GM23338 (cell line): ENCODE data around the gene ESRRB. TPM values are rescaled to one million over a fixed set of nuclear protein-coding genes. Genes with fewer than 3 reads are reported as not detected.

Source experiments
- ATAC-seq: fragments of 200-7000 bp; cut with Tn5 transposase; 3 replicates; pipeline ENCODE4 v1.9.1; 2020
- DNase-seq: peaks from one replicate; pipeline ENCODE4 v3.0.0-alpha.2; 2015; ENCODE audit warnings: low spot score
- H2AFZ ChIP-seq: fragments of 200-600 bp; sonication (generic); 2 replicates; pipeline ENCODE4 v1.8.0; 2016; ENCODE audit warnings: antibody characterized with exemption, mild to moderate bottlenecking, moderate library complexity
- H3F3A ChIP-seq: fragments of 200-600 bp; sonication (generic); replicated peaks from 2 replicates; pipeline ENCODE4 v1.8.0; 2017; ENCODE audit warnings: antibody characterized with exemption, mixed run types, low read depth
- H3K27ac ChIP-seq: fragments of 200-600 bp; sonication (generic); 2 replicates; pipeline ENCODE4 v1.6.1; 2016; ENCODE audit warnings: low read depth
- H3K27me3 ChIP-seq: fragments of 200-600 bp; sonication (generic); 2 replicates; pipeline ENCODE4 v1.8.0; 2016; ENCODE audit warnings: mild to moderate bottlenecking, mixed run types, moderate library complexity; ENCODE audit not compliant: insufficient read depth
- H3K36me3 ChIP-seq: fragments of 200-600 bp; sonication (generic); 2 replicates; pipeline ENCODE4 v1.8.0; 2016; ENCODE audit warnings: mild to moderate bottlenecking; ENCODE audit not compliant: insufficient read depth
- H3K4me1 ChIP-seq: fragments of 200-600 bp; sonication (generic); 2 replicates; pipeline ENCODE4 v1.8.0; 2016; ENCODE audit warnings: mild to moderate bottlenecking, moderate library complexity; ENCODE audit not compliant: insufficient read depth
- H3K4me2 ChIP-seq: fragments of 200-600 bp; sonication (generic); 2 replicates; pipeline ENCODE4 v1.7.1; 2017; ENCODE audit warnings: mixed run types
- H3K4me3 ChIP-seq: fragments of 200-600 bp; sonication (generic); 2 replicates; pipeline ENCODE4 v1.6.1; 2016; ENCODE audit warnings: mixed run types
- H3K79me2 ChIP-seq: fragments of 200-600 bp; sonication (generic); replicated peaks from 2 replicates; pipeline ENCODE4 v1.8.0; 2017; ENCODE audit warnings: mild to moderate bottlenecking; ENCODE audit not compliant: insufficient read depth
- H3K9me2 ChIP-seq: fragments of 200-600 bp; sonication (generic); 2 replicates; pipeline ENCODE4 v1.8.0; 2017; ENCODE audit not compliant: insufficient read depth
- H4K20me1 ChIP-seq: fragments of 200-600 bp; sonication (generic); replicated peaks from 2 replicates; pipeline ENCODE4 v1.8.0; 2017; ENCODE audit warnings: mild to moderate bottlenecking; ENCODE audit not compliant: insufficient read depth
- H3K27ac Mint-ChIP-seq: 2 replicates; pipeline ENCODE4 v1.8.0; 2020; ENCODE audit warnings: inconsistent platforms, mild to moderate bottlenecking, moderate library complexity, mixed read lengths
- H3K27me3 Mint-ChIP-seq: 3 replicates; pipeline ENCODE4 v1.8.0; 2022; ENCODE audit warnings: low read depth, mild to moderate bottlenecking, moderate library complexity, mixed read lengths, inconsistent platforms; ENCODE audit not compliant: insufficient read depth, poor library complexity
- H3K36me3 Mint-ChIP-seq: 3 replicates; pipeline ENCODE4 v1.8.0; 2021; ENCODE audit warnings: low read depth, mild to moderate bottlenecking, inconsistent platforms, moderate library complexity, mixed read lengths
- H3K4me1 Mint-ChIP-seq: 3 replicates; pipeline ENCODE4 v1.8.0; 2020; ENCODE audit warnings: mild to moderate bottlenecking, inconsistent platforms, mixed read lengths
- H3K4me3 Mint-ChIP-seq: 3 replicates; pipeline ENCODE4 v1.8.0; 2021; ENCODE audit warnings: moderate library complexity, mild to moderate bottlenecking, inconsistent platforms, mixed read lengths
- H3K9me3 Mint-ChIP-seq: 3 replicates; pipeline ENCODE4 v1.8.0; 2020; ENCODE audit warnings: moderate library complexity, mild to moderate bottlenecking, inconsistent platforms, mixed read lengths
- CREB1 ChIP-seq: fragments of 250-450 bp; sonication (Bioruptor Pico); IDR thresholded peaks from 2 replicates; pipeline ENCODE4 v1.5.0; 2020; ENCODE audit warnings: low read depth, mild to moderate bottlenecking, moderate library complexity
- CTCF ChIP-seq, 2 experiments: fragments of 200-600 bp in 1 of 2; sonication (generic) in 1 of 2; conservative IDR thresholded peaks; 2 replicates each; pipeline versions ENCODE4 v1.5.1 to v1.6.1; 2016 to 2017; ENCODE audit warnings: antibody characterized with exemption in 2 of 2, low read depth in 2 of 2, mild to moderate bottlenecking in 2 of 2, moderate library complexity in 1 of 2
- ETS1 ChIP-seq: IDR thresholded peaks from 2 replicates; pipeline ENCODE4 v1.6.1; 2016; ENCODE audit warnings: antibody characterized with exemption
- POLR2AphosphoS5 ChIP-seq: IDR thresholded peaks from 2 replicates; pipeline ENCODE4 v1.6.1; 2016; ENCODE audit warnings: antibody characterized with exemption, low read depth
- REST ChIP-seq: IDR thresholded peaks from one replicate; pipeline ENCODE4 v1.6.1; 2018; ENCODE audit warnings: antibody characterized with exemption; ENCODE audit not compliant: unreplicated experiment
- polyA plus RNA-seq: library from polyadenylated mRNA; unstranded; fragments of >200 nt; fragmentation: Nextera tagmentation; extraction: Ambion mirVana; gene quantifications from 2 replicates; pipeline ENCODE4 v1.2.1, GENCODE V29; 2016
- total RNA-seq: library from RNA; depleted of rRNA; stranded (reverse); fragments of >200 nt; shearing (Covaris generic); gene quantifications from 2 replicates; pipeline ENCODE4 v1.2.3, GENCODE V29; 2014

The ESRRB gene
- total and polyA plus RNA-seq, 2 experiments from 2014 or later, result 0.31 to 0.52 TPM

GRCh38 chr14:76510181-76510580 is 134.2 kb downstream of the ESRRB start:
- Histone ChIP-seq H3K36me3 (no peaks in the 10 kb centered on the region), H3K27me3 (no peaks in the 10 kb centered on the region), H3F3A (no peaks in the 10 kb centered on the region), H3K4me2 (peak overlapping the region; percentile 48), H3K4me1 (peaks cover 11% of the 10 kb centered on the region; the same call in 1 of the 2 replicates), H4K20me1 (no peaks in the 10 kb centered on the region), H3K9me2 (no peaks in the 10 kb centered on the region), H3K27ac (no peak overlapping the region), H3K79me2 (no peaks in the 10 kb centered on the region), H3K4me3 (no peak overlapping the region), H2AFZ (0 out of 2 replicates have a peak overlapping the region, but pooled peaks have one; percentile 18)
- Mint-ChIP-seq H3K4me1 (peaks cover 10% of the 10 kb centered on the region), H3K36me3 (no peaks in the 10 kb centered on the region), H3K4me3 (no peak overlapping the region), H3K27ac (peak overlapping the region; percentile 63; the same call in 1 of the 2 replicates), H3K27me3 (peaks cover 5% of the 10 kb centered on the region), H3K9me3 (no peaks in the 10 kb centered on the region)
- TF ChIP-seq REST, result no peak
- TF ChIP-seq POLR2AphosphoS5, result no peak
- TF ChIP-seq ETS1, result no peak
- DNase-seq (no peak), ATAC-seq (peak; percentile 52)

GRCh38 chr14:76514213-76514998 is 138.5 kb downstream of the ESRRB start:
- H3K4me3 ChIP-seq, result no peak overlapping the region
- peaks cover 11% of the 10 kb centered on the region; the same call in 1 of the 2 replicates for H3K4me1 ChIP-seq
- H3K4me2 ChIP-seq, result no peak overlapping the region
- ATAC-seq, result no peak
- Mint-ChIP-seq H3K27me3 (no peaks in the 10 kb centered on the region), H3K4me3 (no peak overlapping the region), H3K9me3 (no peaks in the 10 kb centered on the region), H3K4me1 (peaks cover 10% of the 10 kb centered on the region), H3K27ac (no peak overlapping the region), H3K36me3 (no peaks in the 10 kb centered on the region)
- TF ChIP-seq CTCF (conservative IDR thresholded peaks at IDR 0.05; ENCODE audit: low read depth in 2 of 2) (0 out of 4 replicates have a peak, but pooled peaks have one; percentile 11 to 17), CREB1 (CRISPR knock-in tag) (no peak)
- H2AFZ ChIP-seq, result no peak overlapping the region
- H3K36me3 ChIP-seq, result no peaks in the 10 kb centered on the region
- H3K9me2 ChIP-seq, result no peaks in the 10 kb centered on the region
- no peaks in the 10 kb centered on the region for H4K20me1 ChIP-seq
- DNase-seq, result no peak
- no peaks in the 10 kb centered on the region for H3K27me3 ChIP-seq
- no peaks in the 10 kb centered on the region for H3F3A ChIP-seq
- no peak overlapping the region for H3K27ac ChIP-seq
- no peaks in the 10 kb centered on the region for H3K79me2 ChIP-seq
